Measurements from ENCODE around the gene ZC3HAV1L.
"Not testable (repeated sequence)": the region's sequence is repeated elsewhere in the genome, so short reads cannot be mapped to it uniquely, and the experiment has no call there.

The ZC3HAV1L gene

GRCh38 chr7:139011373-139011772 lies 24.5 kb downstream of the ZC3HAV1L start:
- DNase-seq = no peak

- no peak for DNase-seq
These were observed 31.3 kb downstream of the ZC3HAV1L start for GRCh38 chr7:139004321-139005090.

- DNase-seq = no peak
These were observed 36.4 kb downstream of the ZC3HAV1L start for GRCh38 chr7:138999414-138999813.

- no peak for DNase-seq
These were observed 43.8 kb downstream of the ZC3HAV1L start for GRCh38 chr7:138992052-138992531.

GRCh38 chr7:138987686-138988085 lies 48.2 kb downstream of the ZC3HAV1L start:
- no peak for DNase-seq

- no peak for DNase-seq
These were observed 53.6 kb downstream of the ZC3HAV1L start for GRCh38 chr7:138982204-138982623.

- peak; percentile 46 to 60 for DNase-seq
These were observed 54.3 kb downstream of the ZC3HAV1L start, which contains the start of gene KIAA1549 for GRCh38 chr7:138981332-138982203. TSS of gene KIAA1549 (minus strand) at chr7:138981389. CDS start at chr7:138981269, 120 bp downstream.

GRCh38 chr7:138980563-138981291 lies 55.1 kb downstream of the ZC3HAV1L start:
- DNase-seq = no peak

- no peak for DNase-seq
These were observed 55.8 kb downstream of the ZC3HAV1L start for GRCh38 chr7:138979988-138980562.

- DNase-seq = peak in 1 of 2 donors; percentile 9
These were observed 56.4 kb downstream of the ZC3HAV1L start for GRCh38 chr7:138979226-138979979.

- DNase-seq = no peak
These were observed 57.2 kb downstream of the ZC3HAV1L start for GRCh38 chr7:138978541-138979184.

GRCh38 chr7:138976161-138976560 lies 59.7 kb downstream of the ZC3HAV1L start:
- not testable (repeated sequence) for DNase-seq

Data from inflammatory macrophage treated with lipopolysaccharide for 1 hour (primary cell).